Endothelial cell of umbilical vein (primary cell): Measurements from ENCODE around the gene HTRA3. TPM values are rescaled to one million over a fixed set of nuclear protein-coding genes. Genes with fewer than 3 reads are reported as not detected.

Experiments
- BruUV-seq: library from RNA; stranded (reverse); fragments of 400-500 nt; replicated peaks from 2 replicates; lab custom pipeline; 2021; lab: Mats Ljungman, UMichigan
- CTCF ChIA-PET: fragments of 300-600, 350-600 bp; sonication (Branson Sonifier 250); formaldehyde crosslinking; loops from one replicate; lab custom pipeline; 2021; ENCODE audit warnings: antibody characterized with exemption, inconsistent platforms; lab: Charles Lee
- POLR2A ChIA-PET: fragments of 300-600, 350-600 bp; sonication (Branson Sonifier 250); formaldehyde crosslinking; loops from one replicate; lab custom pipeline; 2021; ENCODE audit warnings: antibody characterized with exemption, inconsistent platforms; lab: Charles Lee
- DNase-seq: peaks from one replicate; pipeline ENCODE4 v3.0.0-alpha.2; 2011; ENCODE audit warnings: low read depth, low spot score
- FAIRE-seq: peaks from 2 replicates; lab custom pipeline; 2011; peaks lifted over from hg19 to GRCh38; lab: Jason Lieb, UNC
- H2AFZ ChIP-seq: 2 replicates; pipeline ENCODE4 v1.6.0; 2012; ENCODE audit warnings: low read depth, low read length, control low read depth, inconsistent platforms
- H3K27ac ChIP-seq: 2 replicates; pipeline ENCODE4 v1.5.1; 2011; ENCODE audit warnings: low read depth, mild to moderate bottlenecking, control low read depth, low read length, moderate library complexity; ENCODE audit not compliant: insufficient read depth
- H3K27me3 ChIP-seq, 2 experiments: 2 replicates each; pipeline versions ENCODE4 v1.6.0 to v1.6.1; 2011; ENCODE audit warnings: low read length in 2 of 2, mixed read lengths in 1 of 2; ENCODE audit not compliant: control insufficient read depth in 2 of 2, insufficient read depth in 2 of 2
- H3K36me3 ChIP-seq, 2 experiments: 2 replicates in 1 of 2; 3 replicates in 1 of 2; pipeline ENCODE4 v1.5.1; 2011; ENCODE audit warnings: low read length in 2 of 2, mild to moderate bottlenecking in 1 of 2, moderate library complexity in 1 of 2; ENCODE audit not compliant: control insufficient read depth in 2 of 2, insufficient read depth in 2 of 2; ENCODE audit errors: extremely low read depth in 1 of 2
- H3K4me1 ChIP-seq: 3 replicates; pipeline ENCODE4 v1.5.1; 2011; ENCODE audit warnings: mild to moderate bottlenecking, low read length; ENCODE audit not compliant: control insufficient read depth, insufficient read depth; ENCODE audit errors: extremely low read depth
- H3K4me2 ChIP-seq: 2 replicates; pipeline ENCODE4 v1.6.1; 2011; ENCODE audit warnings: low read length, control low read depth, mixed read lengths; ENCODE audit not compliant: insufficient read depth
- H3K4me3 ChIP-seq, 3 experiments: fragments of 200-600 bp in 1 of 3; sonication (generic), shearing (Covaris generic) in 1 of 3; replicated peaks in 1 of 3; 2 replicates each; pipeline ENCODE4 v1.5.1; 2011 to 2016; ENCODE audit warnings: control low read depth in 3 of 3, low read length in 3 of 3, mild to moderate bottlenecking in 2 of 3, inconsistent platforms in 1 of 3, low read depth in 1 of 3, moderate library complexity in 1 of 3; ENCODE audit not compliant: insufficient read depth in 1 of 3
- H3K79me2 ChIP-seq: 2 replicates; pipeline ENCODE4 v1.6.0; 2012; ENCODE audit warnings: low read length, inconsistent platforms; ENCODE audit not compliant: control insufficient read depth, insufficient read depth
- H3K9ac ChIP-seq: replicated peaks from 2 replicates; pipeline ENCODE3; 2011; ENCODE audit warnings: low read length, control low read depth; ENCODE audit not compliant: insufficient read depth; ENCODE audit errors: extremely low read depth
- H3K9me1 ChIP-seq: replicated peaks from 3 replicates; pipeline ENCODE4 v1.6.0; 2011; ENCODE audit warnings: mild to moderate bottlenecking, low read length; ENCODE audit not compliant: control insufficient read depth, insufficient read depth; ENCODE audit errors: extremely low read depth
- H3K9me3 ChIP-seq: replicated peaks from 2 replicates; pipeline ENCODE4 v1.5.1; 2012; ENCODE audit warnings: low read length, inconsistent platforms; ENCODE audit not compliant: control insufficient read depth, insufficient read depth
- H4K20me1 ChIP-seq: replicated peaks from 2 replicates; pipeline ENCODE3; 2011; ENCODE audit warnings: mild to moderate bottlenecking, low read length; ENCODE audit not compliant: control insufficient read depth, insufficient read depth; ENCODE audit errors: extremely low read depth
- EZH2 ChIP-seq: IDR thresholded peaks from 2 replicates; pipeline ENCODE4 v1.6.1; 2012; ENCODE audit warnings: borderline replicate concordance, low read depth, mild to moderate bottlenecking, moderate library complexity, low read length, inconsistent platforms; ENCODE audit not compliant: severe bottlenecking
- FOS ChIP-seq: IDR thresholded peaks from 2 replicates; pipeline ENCODE4 v1.6.1; 2011; ENCODE audit warnings: mild to moderate bottlenecking, low read length, moderate library complexity, borderline replicate concordance; ENCODE audit not compliant: insufficient read depth
- GATA2 ChIP-seq: IDR thresholded peaks from 2 replicates; pipeline ENCODE4 v1.7.0; 2011; ENCODE audit warnings: low read depth, mild to moderate bottlenecking, moderate library complexity, mixed read lengths, low read length; ENCODE audit not compliant: insufficient read length, insufficient read depth
- JUN ChIP-seq: IDR thresholded peaks from 2 replicates; pipeline ENCODE4 v1.6.1; 2011; ENCODE audit warnings: borderline replicate concordance, low read depth; ENCODE audit not compliant: insufficient read length, insufficient read depth
- MYC ChIP-seq: IDR thresholded peaks from one replicate; pipeline ENCODE4 v1.6.1; 2011; ENCODE audit warnings: mild to moderate bottlenecking, low read depth, low read length
- POLR2A ChIP-seq: IDR thresholded peaks from 2 replicates; pipeline ENCODE4 v1.6.1; 2012; ENCODE audit warnings: low read depth, mild to moderate bottlenecking, control low read depth, low read length
- POLR2AphosphoS5 ChIP-seq: IDR thresholded peaks from 2 replicates; pipeline ENCODE4 v1.6.1; 2012; ENCODE audit warnings: low read depth, mild to moderate bottlenecking, control low read depth, low read length, moderate library complexity; ENCODE audit not compliant: insufficient read depth
- dilution Hi-C: fragments of 300-500 bp; cut with MboI; formaldehyde crosslinking; loops from one replicate; pipeline ENCODE4 v1.15.0; 2019; ENCODE audit warnings: low sequenced_read_pairs; ENCODE audit not compliant: extremely low pct_ligation_motif_present
- intact Hi-C: fragments of 100-400 bp; cut with micrococcal nuclease; formaldehyde crosslinking; loops from one replicate; pipeline ENCODE4 v1.10.0; 2022
- polyA plus RNA-seq, 4 experiments: library from polyadenylated mRNA; depleted of rRNA in 3 of 4; stranded (reverse) in 3 of 4; unstranded in 1 of 4; fragments of >200 nt; gene quantifications; 2 replicates each; pipeline versions ENCODE4 v1.2.1 to v1.2.3, GENCODE V29; 2011 to 2012; ENCODE audit warnings: missing spikeins in 1 of 4
- total RNA-seq: library from RNA; stranded (reverse); gene quantifications from 2 replicates; pipeline ENCODE4 v1.2.3, GENCODE V29; 2021
- TF ChIP-seq, protein P1 (sequence below), 2 donors: IDR thresholded peaks; 1 replicate in 1 of 2; 2 replicates in 1 of 2; pipeline ENCODE4 v1.5.1; 2011; ENCODE audit warnings: low read length in 2 of 2, mild to moderate bottlenecking in 2 of 2, moderate library complexity in 2 of 2, control low read depth in 1 of 2, inconsistent platforms in 1 of 2, low read depth in 1 of 2; ENCODE audit not compliant: insufficient read depth in 1 of 2; ENCODE audit errors: extremely low read depth in 1 of 2
- TF ChIP-seq, protein P2 (sequence below): IDR thresholded peaks from 2 replicates; pipeline ENCODE4 v1.6.1; 2011; ENCODE audit not compliant: insufficient read depth, insufficient read length

HTRA3 gene
- total and polyA plus RNA-seq, 2 donors (not counting 3 experiments of a cell fraction or from before 2014, with no cell fraction given): 9.0 to 12.0 TPM

- Histone ChIP-seq H4K20me1 (no peaks in the 10 kb centered on the region), H3K9me1 (no peaks in the 10 kb centered on the region), H3K27me3 (peaks cover 0 to 3% of the 10 kb centered on the region in 2 experiments), H3K9me3 (no peaks in the 10 kb centered on the region), H3K27ac (no peak overlapping the region), H3K4me1 (peaks cover 3% of the 10 kb centered on the region), H3K9ac (no peak overlapping the region), H3K4me2 (no peak overlapping the region), H3K4me3 (no peak overlapping the region), H3K79me2 (no peaks in the 10 kb centered on the region), H3K36me3 (no peaks in the 10 kb centered on the region), H2AFZ (no peak overlapping the region)
- no peak for DNase-seq
- BruUV-seq: no TSS peak
- ChIA-PET POLR2A (no interaction called here), CTCF (no interaction called here)
- no peak for FAIRE-seq
- intact Hi-C loops: loop anchor here (10.0 kb wide), 1 partner anchor 333 kb away; the partner anchor contains the start of gene CPZ
- TF ChIP-seq POLR2AphosphoS5 (no peak), EZH2 (no peak), MYC (no peak), JUN (no peak), POLR2A (no peak), FOS (no peak), GATA2 (no peak)
- TF ChIP-seq, protein P1, sequence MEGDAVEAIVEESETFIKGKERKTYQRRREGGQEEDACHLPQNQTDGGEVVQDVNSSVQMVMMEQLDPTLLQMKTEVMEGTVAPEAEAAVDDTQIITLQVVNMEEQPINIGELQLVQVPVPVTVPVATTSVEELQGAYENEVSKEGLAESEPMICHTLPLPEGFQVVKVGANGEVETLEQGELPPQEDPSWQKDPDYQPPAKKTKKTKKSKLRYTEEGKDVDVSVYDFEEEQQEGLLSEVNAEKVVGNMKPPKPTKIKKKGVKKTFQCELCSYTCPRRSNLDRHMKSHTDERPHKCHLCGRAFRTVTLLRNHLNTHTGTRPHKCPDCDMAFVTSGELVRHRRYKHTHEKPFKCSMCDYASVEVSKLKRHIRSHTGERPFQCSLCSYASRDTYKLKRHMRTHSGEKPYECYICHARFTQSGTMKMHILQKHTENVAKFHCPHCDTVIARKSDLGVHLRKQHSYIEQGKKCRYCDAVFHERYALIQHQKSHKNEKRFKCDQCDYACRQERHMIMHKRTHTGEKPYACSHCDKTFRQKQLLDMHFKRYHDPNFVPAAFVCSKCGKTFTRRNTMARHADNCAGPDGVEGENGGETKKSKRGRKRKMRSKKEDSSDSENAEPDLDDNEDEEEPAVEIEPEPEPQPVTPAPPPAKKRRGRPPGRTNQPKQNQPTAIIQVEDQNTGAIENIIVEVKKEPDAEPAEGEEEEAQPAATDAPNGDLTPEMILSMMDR (IDR thresholded peaks at IDR 0.05; ENCODE audit: extremely low read depth in 1 of 2, insufficient read depth in 1 of 2, low read depth in 1 of 2, low read length in 2 of 2): no peak
- TF ChIP-seq, protein P2, sequence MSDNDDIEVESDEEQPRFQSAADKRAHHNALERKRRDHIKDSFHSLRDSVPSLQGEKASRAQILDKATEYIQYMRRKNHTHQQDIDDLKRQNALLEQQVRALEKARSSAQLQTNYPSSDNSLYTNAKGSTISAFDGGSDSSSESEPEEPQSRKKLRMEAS: no peak
- dilution Hi-C loops: no loop called here
Measured at GRCh38 chr4:8261851-8262535, 7.6 kb upstream of the HTRA3 start.
